AG04449 (cell line): ENCODE results near the gene ADGRV1.

Experiments
- CTCF ChIA-PET: fragments of 350-600 bp; formaldehyde crosslinking; extraction: SDS; loops from one replicate; lab custom pipeline; 2021; ENCODE audit warnings: antibody characterized with exemption; lab: Yijun Ruan, JAX
- POLR2A ChIA-PET: fragments of 400-600, 350-600 bp; formaldehyde crosslinking; extraction: SDS; loops from one replicate; lab custom pipeline; 2020; ENCODE audit warnings: antibody characterized with exemption, inconsistent platforms; lab: Yijun Ruan, JAX
- DNase-seq: peaks from one replicate; pipeline ENCODE4 v3.0.0-alpha.2; 2010; ENCODE audit warnings: low read depth, low spot score
- H3K4me3 ChIP-seq: 2 replicates; pipeline ENCODE4 v1.5.1; 2011; ENCODE audit warnings: low read depth, mild to moderate bottlenecking, control low read depth, low read length
- CTCF ChIP-seq: IDR thresholded peaks from one replicate; pipeline ENCODE4 v1.5.1; 2011; ENCODE audit warnings: mild to moderate bottlenecking, moderate library complexity, low read length, control low read depth, inconsistent platforms; ENCODE audit not compliant: insufficient read depth; ENCODE audit errors: missing control alignments

ADGRV1 gene

GRCh38 chr5:91123291-91123690, 564.7 kb downstream of the ADGRV1 start:
- DNase-seq = no peak
- ChIA-PET POLR2A (no interaction called here), CTCF (interaction anchor here (0.8 to 1.5 kb wide), 2 partner anchors 16 to 261 kb away, joined by 4 to 5 read pairs; no protein-coding TSS in a partner anchor)
- TF ChIP-seq CTCF = no peak
- H3K4me3 ChIP-seq = no peak overlapping the region

GRCh38 chr5:91123901-91124300, 565.3 kb downstream of the ADGRV1 start:
- POLR2A ChIA-PET = no interaction called here
- no peak overlapping the region for H3K4me3 ChIP-seq
- no peak for TF ChIP-seq CTCF
- no peak for DNase-seq
- CTCF ChIA-PET = interaction anchor here (0.8 kb wide), 1 partner anchor 261 kb away, joined by 5 read pairs; no protein-coding TSS in a partner anchor

- ChIA-PET CTCF (interaction anchor here (1.0 to 1.8 kb wide), 3 partner anchors 15 to 261 kb away, joined by 4 to 13 read pairs (median 5); partner anchors contain the start of gene ARRDC3), POLR2A (interaction anchor here (0.6 to 1.0 kb wide), 4 partner anchors 154 to 257 kb away, joined by 3 to 4 read pairs (median 4); partner anchors contain the start of gene ARRDC3)
- no peak for TF ChIP-seq CTCF
- no peak overlapping the region for H3K4me3 ChIP-seq
- DNase-seq = no peak
Measured at GRCh38 chr5:91125916-91126315, 567.3 kb downstream of the ADGRV1 start.

GRCh38 chr5:91126448-91126847, 567.9 kb downstream of the ADGRV1 start:
- TF ChIP-seq CTCF = no peak
- ChIA-PET CTCF (interaction anchor here (1.0 to 1.8 kb wide), 3 partner anchors 16 to 260 kb away, joined by 4 to 13 read pairs (median 5); partner anchors contain the start of gene ARRDC3), POLR2A (interaction anchor here (0.6 to 1.0 kb wide), 4 partner anchors 153 to 257 kb away, joined by 3 to 4 read pairs (median 4); partner anchors contain the start of gene ARRDC3)
- peak; percentile 75 for DNase-seq
- H3K4me3 ChIP-seq = no peak overlapping the region

- DNase-seq = no peak
- CTCF ChIA-PET = interaction anchor here (1.0 to 1.8 kb wide), 2 partner anchors 16 to 260 kb away, joined by 4 to 5 read pairs; no protein-coding TSS in a partner anchor
- POLR2A ChIA-PET = no interaction called here
Measured at GRCh38 chr5:91126888-91127287, 568.3 kb downstream of the ADGRV1 start.

More at GRCh38 chr5:91126888-91127287, 568.3 kb downstream of the ADGRV1 start:
- no peak for TF ChIP-seq CTCF
- H3K4me3 ChIP-seq = no peak overlapping the region
